ENCODE data around the gene OR2A12.

DNA sequence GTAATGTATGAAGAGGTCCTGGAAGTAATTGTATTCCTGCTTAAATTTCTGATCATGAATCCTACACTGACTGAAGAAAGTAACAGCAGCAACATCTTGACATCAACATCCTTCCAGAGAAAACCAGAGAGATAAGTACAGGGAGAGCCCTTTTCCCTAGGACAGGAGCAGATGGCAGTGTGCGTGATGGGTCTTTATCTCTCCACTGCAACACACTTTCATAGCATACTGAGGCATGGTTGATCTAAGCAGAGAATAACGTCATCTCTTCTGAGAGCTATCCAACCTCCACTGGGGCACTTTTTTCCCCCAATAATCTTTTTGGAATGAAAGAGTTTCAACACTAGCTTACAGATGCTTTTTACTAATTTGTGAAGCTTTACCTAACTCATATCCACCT is 16.1 kb upstream of the OR2A12 start:
- TF ChIP-seq, protein P1, sequence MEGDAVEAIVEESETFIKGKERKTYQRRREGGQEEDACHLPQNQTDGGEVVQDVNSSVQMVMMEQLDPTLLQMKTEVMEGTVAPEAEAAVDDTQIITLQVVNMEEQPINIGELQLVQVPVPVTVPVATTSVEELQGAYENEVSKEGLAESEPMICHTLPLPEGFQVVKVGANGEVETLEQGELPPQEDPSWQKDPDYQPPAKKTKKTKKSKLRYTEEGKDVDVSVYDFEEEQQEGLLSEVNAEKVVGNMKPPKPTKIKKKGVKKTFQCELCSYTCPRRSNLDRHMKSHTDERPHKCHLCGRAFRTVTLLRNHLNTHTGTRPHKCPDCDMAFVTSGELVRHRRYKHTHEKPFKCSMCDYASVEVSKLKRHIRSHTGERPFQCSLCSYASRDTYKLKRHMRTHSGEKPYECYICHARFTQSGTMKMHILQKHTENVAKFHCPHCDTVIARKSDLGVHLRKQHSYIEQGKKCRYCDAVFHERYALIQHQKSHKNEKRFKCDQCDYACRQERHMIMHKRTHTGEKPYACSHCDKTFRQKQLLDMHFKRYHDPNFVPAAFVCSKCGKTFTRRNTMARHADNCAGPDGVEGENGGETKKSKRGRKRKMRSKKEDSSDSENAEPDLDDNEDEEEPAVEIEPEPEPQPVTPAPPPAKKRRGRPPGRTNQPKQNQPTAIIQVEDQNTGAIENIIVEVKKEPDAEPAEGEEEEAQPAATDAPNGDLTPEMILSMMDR (conservative IDR thresholded peaks at IDR 0.05; ENCODE audit: low read depth, low read length) = no peak
- no peak for TF ChIP-seq EZH2 (IDR thresholded peaks at IDR 0.05; ENCODE audit: borderline replicate concordance, low read depth, low read length, poor library complexity, severe bottlenecking)

Data from A673 (cell line).